PFSK-1 (cell line): ENCODE measurements around the gene MT1E.

Experiments
- FOXP2 ChIP-seq: optimal IDR thresholded peaks from 2 replicates; pipeline ENCODE3; 2011; ENCODE audit warnings: borderline replicate concordance, control low read depth, inconsistent platforms; ENCODE audit not compliant: insufficient read depth; ENCODE audit errors: extremely low read length, extremely low read depth
- POLR2AphosphoS5 ChIP-seq: IDR thresholded peaks from 2 replicates; pipeline ENCODE4 v1.6.1; 2012; ENCODE audit warnings: low read depth, mild to moderate bottlenecking, control low read depth, low read length, moderate library complexity
- SIN3A ChIP-seq: IDR thresholded peaks from 2 replicates; pipeline ENCODE4 v1.6.1; 2012; ENCODE audit warnings: mild to moderate bottlenecking, low read length, moderate library complexity, borderline replicate concordance; ENCODE audit not compliant: insufficient read depth
- TAF1 ChIP-seq: IDR thresholded peaks from 2 replicates; pipeline ENCODE4 v1.6.1; 2012; ENCODE audit warnings: low read length, control low read depth, borderline replicate concordance; ENCODE audit not compliant: insufficient read depth
- TF ChIP-seq, protein P1 (sequence below), 2 experiments: IDR thresholded peaks; 2 replicates each; pipeline versions ENCODE4 v1.6.1 to v1.8.0; 2011 to 2012; ENCODE audit warnings: low read depth in 2 of 2, low read length in 2 of 2, control low read depth in 1 of 2, inconsistent platforms in 1 of 2, mild to moderate bottlenecking in 1 of 2, moderate library complexity in 1 of 2; ENCODE audit not compliant: insufficient read depth in 1 of 2

The MT1E gene

DNA sequence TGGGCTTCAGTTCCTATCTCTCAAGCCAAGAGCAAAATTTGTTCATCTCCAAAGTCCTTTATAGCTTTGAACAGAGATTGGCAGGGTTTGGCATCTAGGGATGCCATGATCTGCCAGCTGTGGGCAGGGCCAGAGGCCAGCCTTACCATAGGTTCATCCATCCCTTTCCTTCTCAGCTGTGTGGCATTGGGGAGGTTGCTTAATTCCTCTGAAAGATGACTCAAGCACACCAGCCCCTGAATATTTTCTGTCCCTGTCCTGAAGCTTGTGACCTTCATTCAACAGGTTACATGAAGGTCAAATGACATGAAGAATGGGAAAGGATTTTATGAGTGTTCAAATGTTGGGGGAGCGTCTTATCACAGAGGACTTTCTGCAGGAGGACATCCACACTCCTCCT is 38.9 kb downstream of the MT1E start:
- TF ChIP-seq SIN3A (no peak), TAF1 (no peak), POLR2AphosphoS5 (no peak), FOXP2 (no peak)
- TF ChIP-seq, protein P1, sequence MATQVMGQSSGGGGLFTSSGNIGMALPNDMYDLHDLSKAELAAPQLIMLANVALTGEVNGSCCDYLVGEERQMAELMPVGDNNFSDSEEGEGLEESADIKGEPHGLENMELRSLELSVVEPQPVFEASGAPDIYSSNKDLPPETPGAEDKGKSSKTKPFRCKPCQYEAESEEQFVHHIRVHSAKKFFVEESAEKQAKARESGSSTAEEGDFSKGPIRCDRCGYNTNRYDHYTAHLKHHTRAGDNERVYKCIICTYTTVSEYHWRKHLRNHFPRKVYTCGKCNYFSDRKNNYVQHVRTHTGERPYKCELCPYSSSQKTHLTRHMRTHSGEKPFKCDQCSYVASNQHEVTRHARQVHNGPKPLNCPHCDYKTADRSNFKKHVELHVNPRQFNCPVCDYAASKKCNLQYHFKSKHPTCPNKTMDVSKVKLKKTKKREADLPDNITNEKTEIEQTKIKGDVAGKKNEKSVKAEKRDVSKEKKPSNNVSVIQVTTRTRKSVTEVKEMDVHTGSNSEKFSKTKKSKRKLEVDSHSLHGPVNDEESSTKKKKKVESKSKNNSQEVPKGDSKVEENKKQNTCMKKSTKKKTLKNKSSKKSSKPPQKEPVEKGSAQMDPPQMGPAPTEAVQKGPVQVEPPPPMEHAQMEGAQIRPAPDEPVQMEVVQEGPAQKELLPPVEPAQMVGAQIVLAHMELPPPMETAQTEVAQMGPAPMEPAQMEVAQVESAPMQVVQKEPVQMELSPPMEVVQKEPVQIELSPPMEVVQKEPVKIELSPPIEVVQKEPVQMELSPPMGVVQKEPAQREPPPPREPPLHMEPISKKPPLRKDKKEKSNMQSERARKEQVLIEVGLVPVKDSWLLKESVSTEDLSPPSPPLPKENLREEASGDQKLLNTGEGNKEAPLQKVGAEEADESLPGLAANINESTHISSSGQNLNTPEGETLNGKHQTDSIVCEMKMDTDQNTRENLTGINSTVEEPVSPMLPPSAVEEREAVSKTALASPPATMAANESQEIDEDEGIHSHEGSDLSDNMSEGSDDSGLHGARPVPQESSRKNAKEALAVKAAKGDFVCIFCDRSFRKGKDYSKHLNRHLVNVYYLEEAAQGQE (IDR thresholded peaks at IDR 0.05; ENCODE audit: insufficient read depth in 1 of 2, low read depth in 2 of 2, low read length in 2 of 2): no peak

DNA sequence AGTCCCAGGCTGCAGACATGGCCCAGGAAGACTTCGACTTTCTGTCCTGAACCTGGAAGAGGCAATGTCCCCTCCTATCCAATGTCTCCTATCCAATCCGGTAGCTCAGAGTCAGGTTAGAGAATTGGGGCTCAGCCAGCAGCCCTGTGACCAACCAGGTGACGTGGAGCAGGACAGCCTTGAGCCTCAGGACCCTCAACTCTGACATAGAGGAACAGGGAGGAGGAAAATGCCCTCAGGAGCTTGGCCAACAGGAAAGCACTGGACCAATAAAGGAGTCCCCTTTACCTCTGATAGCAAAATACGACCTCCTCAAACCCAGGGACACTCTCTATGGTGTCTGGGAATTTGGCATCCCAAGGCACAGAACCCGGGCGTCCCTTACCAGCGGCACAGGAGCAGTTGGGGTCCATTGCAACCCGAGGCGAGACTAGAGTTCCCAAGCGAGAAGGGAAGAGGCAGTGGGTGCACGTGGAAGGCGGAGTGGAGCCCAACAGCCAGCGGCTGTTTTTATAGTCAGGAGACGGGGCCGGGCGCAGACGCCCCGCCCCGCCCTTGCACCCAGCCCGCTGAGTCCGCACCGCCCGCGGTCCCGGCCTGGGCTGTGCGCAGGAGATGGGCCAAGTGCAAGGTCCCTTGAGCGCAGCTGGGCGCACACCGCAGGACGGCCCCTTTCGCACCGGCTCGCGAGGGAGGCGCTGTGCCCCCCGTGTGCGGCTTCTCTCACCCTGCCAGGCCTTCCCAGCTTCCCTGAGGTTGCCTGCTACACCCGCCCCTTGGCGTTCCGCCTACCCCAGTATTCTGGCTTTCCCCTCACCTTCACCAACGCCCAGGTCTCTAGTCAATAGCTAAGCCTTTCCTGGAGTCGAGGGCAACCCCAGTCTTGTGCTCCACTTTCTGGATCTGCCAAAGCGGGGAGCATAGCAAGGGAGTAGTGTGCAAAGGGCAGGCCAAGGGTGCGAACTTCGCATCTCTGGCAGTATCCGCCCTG is 42.3 kb downstream of the MT1E start, which contains the start of gene MT1G:
MT1G (minus strand) TSS at position 485 of the 991 bp plus-strand sequence; CDS start at position 413, 72 bp downstream.
- no peak for TF ChIP-seq POLR2AphosphoS5
- no peak for TF ChIP-seq FOXP2
- TF ChIP-seq SIN3A: no peak
- TF ChIP-seq TAF1: no peak
- TF ChIP-seq, protein P1 (IDR thresholded peaks at IDR 0.05; ENCODE audit: insufficient read depth in 1 of 2, low read depth in 2 of 2, low read length in 2 of 2): no peak

DNA sequence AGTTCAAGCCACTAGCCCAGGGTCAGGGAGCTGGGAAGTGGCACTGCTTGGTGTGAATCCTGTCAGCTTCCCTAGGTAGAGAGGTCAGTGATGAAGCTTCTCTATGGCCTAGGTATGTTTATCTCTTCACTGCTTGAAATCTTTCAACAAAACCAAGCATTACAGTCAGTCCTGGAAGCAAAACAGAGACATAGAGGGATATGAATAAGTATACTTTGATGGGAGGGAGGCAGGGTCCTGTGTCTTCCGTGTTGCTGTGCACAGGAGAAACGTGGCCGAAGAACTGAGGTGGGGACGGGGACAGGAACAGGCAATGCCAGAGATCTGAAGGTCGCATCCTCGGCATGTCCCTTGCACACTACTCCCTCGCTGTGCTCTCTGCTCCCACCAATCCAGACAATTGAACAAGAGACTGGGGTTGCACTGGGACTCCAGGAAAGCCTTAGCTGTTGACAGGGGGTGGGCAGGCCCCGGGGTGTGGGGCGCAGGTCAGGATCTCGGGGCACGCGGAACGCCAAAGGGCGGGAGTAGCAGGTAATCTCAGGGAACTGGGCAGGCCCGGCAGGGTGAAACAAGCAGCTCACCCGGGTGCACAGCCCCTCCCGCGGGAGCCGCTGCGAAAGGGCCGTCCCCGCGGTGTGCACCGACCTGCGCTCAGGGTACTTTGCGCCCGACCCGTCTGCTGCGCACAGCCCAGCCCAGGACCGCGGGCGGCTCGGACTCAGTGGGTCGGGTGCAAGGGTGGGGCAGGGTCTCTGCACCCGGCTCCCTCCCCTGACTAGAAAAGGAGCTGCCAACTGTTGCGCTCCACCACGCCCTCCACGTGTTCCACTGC is 43.6 kb downstream of the MT1E start, which contains the start of gene MT1H:
MT1H (plus strand) TSS at position 810 of the 835 bp plus-strand sequence. CDS start 71 bp downstream, outside the sequence.
- TF ChIP-seq TAF1 (no peak), SIN3A (no peak), FOXP2 (no peak), POLR2AphosphoS5 (no peak)
- TF ChIP-seq, protein P1 (IDR thresholded peaks at IDR 0.05; ENCODE audit: insufficient read depth in 1 of 2, low read depth in 2 of 2, low read length in 2 of 2): no peak

DNA sequence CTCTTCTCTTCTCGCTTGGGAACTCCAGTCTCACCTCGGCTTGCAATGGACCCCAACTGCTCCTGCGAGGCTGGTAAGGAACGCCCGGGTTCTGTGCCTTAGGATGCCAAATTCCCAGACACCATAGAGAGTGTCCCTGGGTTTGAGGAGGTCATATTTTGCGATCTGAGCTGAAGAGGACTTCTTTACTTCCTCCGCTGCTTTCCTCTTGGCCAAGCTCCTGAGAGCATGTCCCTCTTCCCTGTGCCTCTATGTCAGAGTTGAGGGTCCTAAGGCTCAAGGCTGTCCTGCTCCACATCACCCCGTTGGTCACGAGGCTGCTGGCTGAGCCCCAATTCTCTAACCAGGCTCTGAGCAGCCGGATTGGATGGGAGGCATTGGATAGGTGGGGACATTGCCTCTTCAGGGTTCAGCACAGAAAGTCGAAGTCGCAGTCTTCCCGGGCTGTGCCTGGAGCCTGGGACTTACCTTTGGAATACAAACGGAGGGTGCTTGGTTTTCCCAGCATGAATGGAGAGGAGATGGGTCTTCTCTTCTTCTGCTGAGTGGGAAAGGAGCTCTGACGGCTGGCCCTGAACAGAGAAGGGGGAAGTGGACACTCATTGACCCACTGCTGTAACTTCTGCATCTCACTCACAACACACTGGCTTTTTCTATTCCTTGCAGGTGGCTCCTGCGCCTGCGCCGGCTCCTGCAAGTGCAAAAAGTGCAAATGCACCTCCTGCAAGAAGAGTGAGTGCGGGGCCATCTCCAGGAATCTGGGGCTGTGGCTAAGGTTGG is 44.4 kb downstream of the MT1E start:
- TF ChIP-seq, protein P1 (IDR thresholded peaks at IDR 0.05; ENCODE audit: insufficient read depth in 1 of 2, low read depth in 2 of 2, low read length in 2 of 2): no peak
- TF ChIP-seq POLR2AphosphoS5: no peak
- no peak for TF ChIP-seq FOXP2
- no peak for TF ChIP-seq TAF1
- TF ChIP-seq SIN3A: no peak
